Stimulated activated CD4-positive, alpha-beta T cell treated with anti-CD3 and anti-CD28 coated beads, TNF-alpha, amount 100 ng/mL, for 48 hours (primary cell): ENCODE data around the gene MGA.
A peak's percentile ranks its signal among the peaks of the same experiment; 100 is the strongest.

Experiments
- DNase-seq, 3 donors: peaks; one replicate each; pipeline ENCODE4 v3.0.0-alpha.2; 2020; ENCODE audit warnings: low read depth in 3 of 3

MGA gene

GRCh38 chr15:41658689-41659088 lies 1.5 kb upstream of the MGA start:
- no peak for DNase-seq

GRCh38 chr15:41659190-41659589 lies 1.0 kb upstream of the MGA start:
- no peak for DNase-seq

- no peak for DNase-seq
Measured at GRCh38 chr15:41659855-41660234, 360 bp upstream of the MGA start.

GRCh38 chr15:41661078-41661517 lies 893 bp downstream of the MGA start:
- no peak for DNase-seq

- peak; percentile 45 to 54 (median 46) for DNase-seq
Measured at GRCh38 chr15:41661518-41662225, 1.5 kb downstream of the MGA start.

- DNase-seq, result no peak
Measured at GRCh38 chr15:41666353-41666920, 6.2 kb downstream of the MGA start.

GRCh38 chr15:41669701-41670100 lies 9.5 kb downstream of the MGA start:
- DNase-seq, result no peak

GRCh38 chr15:41671656-41672648 lies 11.7 kb downstream of the MGA start:
- DNase-seq, result no peak

- no peak for DNase-seq
Measured at GRCh38 chr15:41675337-41675736, 15.1 kb downstream of the MGA start.

- no peak for DNase-seq
Measured at GRCh38 chr15:41678742-41679141, 18.5 kb downstream of the MGA start.

- no peak for DNase-seq
Measured at GRCh38 chr15:41683955-41684354, 23.8 kb downstream of the MGA start.

- no peak for DNase-seq
Measured at GRCh38 chr15:41688671-41689070, 28.5 kb downstream of the MGA start.

GRCh38 chr15:41689083-41689482 lies 28.9 kb downstream of the MGA start:
- no peak for DNase-seq

GRCh38 chr15:41689834-41690233 lies 29.6 kb downstream of the MGA start:
- DNase-seq, result no peak

GRCh38 chr15:41690636-41691035 lies 30.4 kb downstream of the MGA start:
- peak in 2 of 3 donors; percentile 7 to 8 for DNase-seq

- DNase-seq, result no peak
Measured at GRCh38 chr15:41691471-41691870, 31.3 kb downstream of the MGA start.

GRCh38 chr15:41692049-41692448 lies 31.8 kb downstream of the MGA start:
- no peak for DNase-seq

GRCh38 chr15:41693757-41694156 lies 33.6 kb downstream of the MGA start:
- no peak for DNase-seq

GRCh38 chr15:41695750-41696436 lies 35.7 kb downstream of the MGA start:
- peak in 1 of 3 donors; percentile 3 for DNase-seq

- no peak for DNase-seq
Measured at GRCh38 chr15:41698779-41699178, 38.6 kb downstream of the MGA start.

GRCh38 chr15:41703120-41703519 lies 42.9 kb downstream of the MGA start:
- no peak for DNase-seq

GRCh38 chr15:41713047-41713446 lies 52.8 kb downstream of the MGA start:
- no peak for DNase-seq
